ENCODE results near the gene TFDP1. TPM values are rescaled to one million over a fixed set of nuclear protein-coding genes. Genes with fewer than 3 reads are reported as not detected.

TFDP1 gene
- total RNA-seq, 2 donors from 2014 or later = 50.1 to 62.4 TPM

DNA sequence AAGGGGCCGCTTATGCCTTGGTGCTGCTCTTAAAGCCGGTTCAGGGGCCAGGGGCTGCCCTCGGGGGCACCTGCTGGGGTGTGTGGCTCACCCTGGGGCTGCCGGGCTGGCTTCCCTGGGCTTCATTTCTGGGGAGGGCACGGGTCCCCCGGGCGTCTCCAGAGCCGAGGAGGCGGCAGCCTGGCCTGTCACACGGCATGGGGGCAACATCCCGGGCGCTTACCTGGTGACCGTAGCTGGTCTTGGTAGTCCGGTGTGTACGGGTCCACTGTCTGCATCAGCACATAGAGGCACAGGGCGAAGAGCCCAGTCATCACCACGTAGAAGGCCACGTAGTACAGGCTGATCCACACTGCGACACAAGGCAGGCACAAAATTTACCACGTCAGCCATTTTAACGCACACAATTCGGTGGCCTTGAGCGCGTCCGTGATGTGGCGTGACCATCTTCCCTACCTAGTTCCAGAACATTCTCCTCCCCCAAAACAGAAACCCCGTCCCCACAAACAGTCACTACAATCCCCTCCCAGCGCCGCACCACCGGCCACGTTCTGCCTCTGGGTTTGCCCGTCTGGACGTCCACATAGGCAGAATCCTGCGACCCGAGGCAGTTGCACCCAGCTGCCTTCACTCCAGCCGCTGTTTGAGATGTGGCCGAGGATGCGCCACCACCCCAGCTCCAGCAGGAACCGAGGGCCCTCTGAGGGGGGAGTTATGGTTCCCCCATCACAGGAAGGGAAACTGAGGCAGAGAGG lies 70.2 kb downstream of the TFDP1 start:
- Histone ChIP-seq H3K4me3 (no peak overlapping the region), H3K4me1 (replicated peaks) (no peaks in the 10 kb centered on the region), H3K27ac (no peak overlapping the region), H3K9me3 (no peaks in the 10 kb centered on the region), H3K27me3 (replicated peaks; ENCODE audit: insufficient read depth) (no peaks in the 10 kb centered on the region), H3K36me3 (no peaks in the 10 kb centered on the region)
- DNase-seq (ENCODE audit: low spot score) = no peak
- 95% methylated on average over 34 of the region's 39 CpGs for WGBS
- TF ChIP-seq POLR2AphosphoS5 (IDR thresholded peaks at IDR 0.05) = no peak
- TF ChIP-seq CTCF (IDR thresholded peaks at IDR 0.05) = no peak
- TF ChIP-seq POLR2A (IDR thresholded peaks at IDR 0.05) = no peak
- intact Hi-C loops (cut with DNase I) = no loop called here

- Histone ChIP-seq H3K9me3 (no peaks in the 10 kb centered on the region), H3K4me1 (replicated peaks) (no peaks in the 10 kb centered on the region), H3K27ac (no peak overlapping the region), H3K36me3 (no peaks in the 10 kb centered on the region), H3K27me3 (replicated peaks; ENCODE audit: insufficient read depth) (no peaks in the 10 kb centered on the region), H3K4me3 (no peak overlapping the region)
- intact Hi-C loops (cut with DNase I) = no loop called here
- WGBS = 85% methylated on average over 15 of the region's 15 CpGs
- DNase-seq (ENCODE audit: low spot score) = no peak
- TF ChIP-seq CTCF (IDR thresholded peaks at IDR 0.05) (no peak), POLR2AphosphoS5 (IDR thresholded peaks at IDR 0.05) (no peak), POLR2A (IDR thresholded peaks at IDR 0.05) (no peak)
These were observed 70.9 kb downstream of the TFDP1 start for GRCh38 chr13:113655346-113656002.

DNA sequence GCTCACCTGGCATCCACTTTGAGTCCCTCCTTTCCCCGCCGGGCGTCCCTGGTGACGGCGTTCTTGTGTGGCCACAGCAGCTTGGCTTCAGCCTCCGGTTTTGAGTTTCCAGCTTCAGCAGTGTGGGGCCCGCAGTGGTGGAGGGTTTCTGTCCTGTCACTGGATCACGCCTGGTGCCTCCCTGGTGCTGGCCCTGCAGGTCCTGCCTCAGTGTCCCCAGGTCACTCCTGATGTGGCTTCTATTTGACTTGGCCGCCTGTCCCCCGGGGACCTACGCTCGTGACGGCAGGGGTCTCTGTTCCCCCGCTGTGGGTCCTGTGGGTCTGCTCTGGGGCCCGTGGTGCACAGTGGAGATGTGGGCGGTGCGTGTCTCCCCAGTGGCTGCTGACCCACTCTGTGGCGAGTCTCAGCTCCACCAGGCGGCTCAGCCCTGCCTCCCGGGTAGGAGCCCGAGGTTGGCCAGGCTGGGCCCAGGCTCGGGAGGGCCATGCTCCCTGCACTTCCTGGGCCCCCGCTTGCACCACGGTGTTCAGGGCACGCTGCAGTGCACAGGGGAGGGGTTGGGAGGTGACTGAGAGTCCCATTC lies 71.5 kb downstream of the TFDP1 start:
- Histone ChIP-seq H3K4me1 (replicated peaks) (no peaks in the 10 kb centered on the region), H3K27me3 (replicated peaks; ENCODE audit: insufficient read depth) (no peaks in the 10 kb centered on the region), H3K9me3 (no peaks in the 10 kb centered on the region), H3K36me3 (no peaks in the 10 kb centered on the region), H3K4me3 (no peak overlapping the region), H3K27ac (no peak overlapping the region)
- intact Hi-C loops (cut with DNase I) = no loop called here
- 94% methylated on average over 25 of the region's 25 CpGs for WGBS
- DNase-seq (ENCODE audit: low spot score) = no peak
- TF ChIP-seq POLR2AphosphoS5 (IDR thresholded peaks at IDR 0.05) (no peak), POLR2A (IDR thresholded peaks at IDR 0.05) (no peak), CTCF (IDR thresholded peaks at IDR 0.05) (no peak)

DNA sequence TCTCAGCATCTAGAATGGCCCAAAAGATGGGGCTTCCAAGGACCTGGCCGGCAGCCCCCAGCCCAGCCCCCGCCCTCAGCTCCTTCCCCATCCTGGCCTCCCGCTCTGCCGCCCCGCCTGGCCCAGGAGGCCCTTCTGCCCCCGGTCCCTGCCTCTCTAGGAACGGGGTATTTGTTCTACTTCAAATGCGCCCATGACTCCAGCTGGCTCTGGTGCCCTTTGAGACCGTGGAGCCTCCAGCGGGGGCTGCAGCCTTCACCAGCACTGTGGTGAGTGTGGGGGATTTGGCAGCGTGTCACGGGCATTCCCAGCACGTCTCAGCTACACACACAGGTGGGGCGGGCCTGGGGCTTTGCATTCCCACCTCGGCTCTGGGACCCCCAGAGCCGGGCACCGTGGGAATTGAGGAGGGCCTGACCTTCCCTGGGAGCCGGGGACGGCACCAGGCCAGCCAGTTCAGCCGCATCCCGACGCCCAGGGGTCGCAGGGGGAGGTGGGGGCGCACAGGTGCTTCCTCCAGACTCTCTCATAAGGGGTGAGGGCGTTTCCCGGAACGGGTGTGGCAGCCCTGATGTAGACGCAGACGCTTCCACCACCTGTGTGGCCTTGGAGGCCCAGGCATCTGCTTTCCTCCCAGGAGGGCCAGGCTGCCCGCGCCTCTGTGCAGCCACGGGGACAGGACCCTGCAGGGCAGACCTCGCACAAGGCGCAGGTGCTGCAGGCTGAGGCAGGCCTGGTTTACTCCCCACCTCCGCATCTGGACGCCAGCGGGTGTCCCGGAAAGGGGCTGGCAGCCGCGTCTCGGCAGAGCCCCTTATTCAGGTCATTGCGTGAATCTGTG lies 72.5 kb downstream of the TFDP1 start:
- no peaks in the 10 kb centered on the region for H3K27me3 ChIP-seq (replicated peaks; ENCODE audit: insufficient read depth)
- DNase-seq (ENCODE audit: low spot score) = no peak
- intact Hi-C loops (cut with DNase I) = no loop called here
- no peak for TF ChIP-seq POLR2A (IDR thresholded peaks at IDR 0.05)
- no peak for TF ChIP-seq POLR2AphosphoS5 (IDR thresholded peaks at IDR 0.05)
- no peak for TF ChIP-seq CTCF (IDR thresholded peaks at IDR 0.05)
- no peaks in the 10 kb centered on the region for H3K9me3 ChIP-seq
- 58% methylated on average over 40 of the region's 42 CpGs for WGBS
- no peak overlapping the region for H3K4me3 ChIP-seq
- H3K27ac ChIP-seq = no peak overlapping the region
- H3K4me1 ChIP-seq (replicated peaks) = no peaks in the 10 kb centered on the region
- H3K36me3 ChIP-seq = no peaks in the 10 kb centered on the region
